ENCODE data around the gene CREBBP. TPM values are rescaled to one million over a fixed set of nuclear protein-coding genes. Genes with fewer than 3 reads are reported as not detected.

Gene CREBBP
- polyA plus RNA-seq, 1 of the 3 experiments (the other 2 are of a cell fraction) = 5.7 TPM

- 91% methylated on average over 9 of the region's 9 CpGs for WGBS (ENCODE audit: low lambda C conversion rate)
- Histone ChIP-seq H3K79me2 (ENCODE audit: insufficient read depth) (peaks cover 30% of the 10 kb centered on the region; the same call in 1 of the 2 replicates), H3K9ac (no peak overlapping the region)
Measured at GRCh38 chr16:3767333-3767986, 113.1 kb downstream of the CREBBP start.

More at GRCh38 chr16:3767333-3767986, 113.1 kb downstream of the CREBBP start:
- TF ChIP-seq RAD21 (IDR thresholded peaks at IDR 0.05; ENCODE audit: low read length) (no peak), NFIC (IDR thresholded peaks at IDR 0.05; ENCODE audit: borderline replicate concordance) (no peak), FOSL2 (IDR thresholded peaks at IDR 0.05; ENCODE audit: borderline replicate concordance, low read depth) (no peak), MEF2A (IDR thresholded peaks at IDR 0.05; ENCODE audit: borderline replicate concordance, low read depth) (no peak), SMC3 (IDR thresholded peaks at IDR 0.05; ENCODE audit: low read depth, low read length) (no peak), PBX3 (IDR thresholded peaks at IDR 0.05) (no peak), TCF12 (IDR thresholded peaks at IDR 0.05) (no peak), FOXM1 (IDR thresholded peaks at IDR 0.05; ENCODE audit: low read depth) (no peak), EP300 (IDR thresholded peaks at IDR 0.05; ENCODE audit: borderline replicate concordance in 1 of 2, low read depth in 1 of 2, low read length in 1 of 2) (no peak), JUND (IDR thresholded peaks at IDR 0.05) (no peak), RCOR1 (IDR thresholded peaks at IDR 0.05; ENCODE audit: low read length) (no peak), RFX5 (IDR thresholded peaks at IDR 0.05; ENCODE audit: low read length) (no peak), MAX (IDR thresholded peaks at IDR 0.05; ENCODE audit: low read depth) (no peak), NRF1 (IDR thresholded peaks at IDR 0.05; ENCODE audit: low read depth, low read length) (no peak), FOXJ3 (CRISPR knock-in tag; IDR thresholded peaks at IDR 0.05) (no peak), POLR2AphosphoS5 (IDR thresholded peaks at IDR 0.05; ENCODE audit: low read depth, low read length) (no peak), ELF1 (IDR thresholded peaks at IDR 0.05) (no peak), MXI1 (IDR thresholded peaks at IDR 0.05; ENCODE audit: low read depth, low read length) (no peak)
- TF ChIP-seq, protein P1, sequence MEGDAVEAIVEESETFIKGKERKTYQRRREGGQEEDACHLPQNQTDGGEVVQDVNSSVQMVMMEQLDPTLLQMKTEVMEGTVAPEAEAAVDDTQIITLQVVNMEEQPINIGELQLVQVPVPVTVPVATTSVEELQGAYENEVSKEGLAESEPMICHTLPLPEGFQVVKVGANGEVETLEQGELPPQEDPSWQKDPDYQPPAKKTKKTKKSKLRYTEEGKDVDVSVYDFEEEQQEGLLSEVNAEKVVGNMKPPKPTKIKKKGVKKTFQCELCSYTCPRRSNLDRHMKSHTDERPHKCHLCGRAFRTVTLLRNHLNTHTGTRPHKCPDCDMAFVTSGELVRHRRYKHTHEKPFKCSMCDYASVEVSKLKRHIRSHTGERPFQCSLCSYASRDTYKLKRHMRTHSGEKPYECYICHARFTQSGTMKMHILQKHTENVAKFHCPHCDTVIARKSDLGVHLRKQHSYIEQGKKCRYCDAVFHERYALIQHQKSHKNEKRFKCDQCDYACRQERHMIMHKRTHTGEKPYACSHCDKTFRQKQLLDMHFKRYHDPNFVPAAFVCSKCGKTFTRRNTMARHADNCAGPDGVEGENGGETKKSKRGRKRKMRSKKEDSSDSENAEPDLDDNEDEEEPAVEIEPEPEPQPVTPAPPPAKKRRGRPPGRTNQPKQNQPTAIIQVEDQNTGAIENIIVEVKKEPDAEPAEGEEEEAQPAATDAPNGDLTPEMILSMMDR (IDR thresholded peaks at IDR 0.05) = no peak
- Histone ChIP-seq H2AFZ (ENCODE audit: low read depth) (no peak overlapping the region), H3F3A (replicated peaks; ENCODE audit: insufficient read depth) (no peaks in the 10 kb centered on the region), H3K9me3 (no peaks in the 10 kb centered on the region), H3K4me1 (ENCODE audit: control insufficient read depth in 1 of 2, insufficient read depth in 2 of 2, low read depth in 1 of 2, low read length in 1 of 2) (no peaks in the 10 kb centered on the region), H3K9me2 (no peaks in the 10 kb centered on the region), H3K27ac (ENCODE audit: low read depth in 2 of 2, low read length in 1 of 2) (no peak overlapping the region), H3K27me3 (ENCODE audit: insufficient read depth) (no peaks in the 10 kb centered on the region), H3K4me2 (no peak overlapping the region), H3K4me3 (ENCODE audit: low read depth in 2 of 2, low read length in 1 of 2) (no peak overlapping the region), H3K36me3 (replicated peaks in 1 of 2; ENCODE audit: control insufficient read depth in 1 of 2, insufficient read depth in 2 of 2, low read length in 1 of 2) (peaks cover 38 to 62% of the 10 kb centered on the region in 2 experiments), H4K20me1 (ENCODE audit: insufficient read depth) (peaks cover 10% of the 10 kb centered on the region)
- no peak for DNase-seq
- ChIA-PET POLR2A (interaction anchor here (0.8 kb wide), 1 partner anchor 52 kb away, joined by 3 read pairs; no protein-coding TSS in a partner anchor), CTCF (interaction anchor here (0.7 to 1.1 kb wide), 2 partner anchors 50 to 77 kb away, joined by 3 read pairs; partner anchors contain the start of gene TRAP1)
